Measurements from ENCODE around the gene CGB5. TPM values are rescaled to one million over a fixed set of nuclear protein-coding genes. Genes with fewer than 3 reads are reported as not detected.
"Not testable (repeated sequence)": the region's sequence is repeated elsewhere in the genome, so short reads cannot be mapped to it uniquely, and the experiment has no call there.

Gene CGB5
- total RNA-seq, 1 donor from 2014 or later: not detected

- no peak for DNase-seq (ENCODE audit: low read depth, low spot score)
These were observed 22.4 kb upstream of the CGB5 start for GRCh38 chr19:49020931-49021895.

- DNase-seq (ENCODE audit: low read depth, low spot score): no peak
These were observed 21.5 kb upstream of the CGB5 start for GRCh38 chr19:49022116-49022515.

- DNase-seq (ENCODE audit: low read depth, low spot score): not testable (repeated sequence)
These were observed 19.4 kb upstream of the CGB5 start, which contains the start of gene CGB3 for GRCh38 chr19:49024233-49024632. Gene CGB3 (minus strand): TSS chr19:49024333. CDS start chr19:49023971, 362 bp downstream.

DNA sequence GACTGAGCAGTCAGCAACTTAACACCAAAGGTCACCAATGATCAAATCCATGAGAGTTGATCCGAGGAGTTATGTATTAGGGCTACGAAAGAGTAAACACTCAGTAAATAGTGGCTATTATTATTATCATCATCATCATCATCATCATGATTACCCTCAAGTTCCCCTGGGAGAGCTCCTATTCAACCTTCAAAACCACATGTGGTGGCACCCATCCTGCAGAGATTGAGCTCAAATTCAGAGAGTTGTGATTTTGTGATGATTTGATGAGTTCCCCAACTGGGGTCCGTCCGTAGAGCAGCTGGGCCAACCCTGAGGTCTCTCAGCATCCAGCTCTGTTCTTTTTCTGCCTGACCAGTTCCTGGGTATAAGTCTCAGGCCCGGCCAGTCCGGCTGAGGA is 18.6 kb upstream of the CGB5 start:
- not testable (repeated sequence) for DNase-seq (ENCODE audit: low read depth, low spot score)

- DNase-seq (ENCODE audit: low read depth, low spot score): not testable (repeated sequence)
These were observed 18.0 kb upstream of the CGB5 start for GRCh38 chr19:49025599-49025998.

DNA sequence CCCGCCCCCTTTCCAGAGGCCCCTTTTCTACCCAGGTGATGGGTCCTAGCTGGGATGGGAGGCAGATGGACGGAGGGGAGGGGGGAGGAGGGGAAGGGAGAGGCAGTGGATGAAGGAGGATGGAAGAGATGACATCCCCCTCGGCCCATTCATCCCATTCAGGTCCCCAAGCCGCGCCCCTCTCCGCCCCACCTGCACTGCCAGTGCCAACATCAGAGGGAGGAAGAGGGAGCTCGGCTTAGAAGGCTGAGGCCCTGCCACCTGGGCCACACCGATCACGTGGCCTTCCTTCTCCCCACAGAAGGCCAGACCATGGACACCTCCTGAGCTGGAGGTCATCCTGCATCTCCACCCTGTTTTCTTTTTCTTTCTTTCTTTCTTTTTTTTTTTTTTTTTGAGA is 15.0 kb upstream of the CGB5 start:
- DNase-seq (ENCODE audit: low read depth, low spot score): not testable (repeated sequence)

- not testable (repeated sequence) for DNase-seq (ENCODE audit: low read depth, low spot score)
These were observed 13.9 kb upstream of the CGB5 start for GRCh38 chr19:49029749-49030148.

DNA sequence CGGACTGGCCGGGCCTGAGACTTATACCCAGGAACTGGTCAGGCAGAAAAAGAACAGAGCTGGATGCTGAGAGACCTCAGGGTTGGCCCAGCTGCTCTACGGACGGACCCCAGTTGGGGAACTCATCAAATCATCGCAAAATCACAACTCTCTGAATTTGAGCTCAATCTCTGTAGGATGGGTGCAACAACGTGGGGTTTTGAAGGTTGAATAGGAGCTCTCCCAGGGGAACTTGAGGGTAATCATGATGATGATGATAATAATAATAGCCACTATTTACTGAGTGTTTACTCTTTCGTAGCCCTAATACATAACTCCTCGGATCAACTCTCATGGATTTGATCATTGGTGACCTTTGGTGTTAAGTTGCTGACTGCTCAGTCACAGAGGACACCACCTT is 13.3 kb upstream of the CGB5 start:
- DNase-seq (ENCODE audit: low read depth, low spot score): not testable (repeated sequence)

DNA sequence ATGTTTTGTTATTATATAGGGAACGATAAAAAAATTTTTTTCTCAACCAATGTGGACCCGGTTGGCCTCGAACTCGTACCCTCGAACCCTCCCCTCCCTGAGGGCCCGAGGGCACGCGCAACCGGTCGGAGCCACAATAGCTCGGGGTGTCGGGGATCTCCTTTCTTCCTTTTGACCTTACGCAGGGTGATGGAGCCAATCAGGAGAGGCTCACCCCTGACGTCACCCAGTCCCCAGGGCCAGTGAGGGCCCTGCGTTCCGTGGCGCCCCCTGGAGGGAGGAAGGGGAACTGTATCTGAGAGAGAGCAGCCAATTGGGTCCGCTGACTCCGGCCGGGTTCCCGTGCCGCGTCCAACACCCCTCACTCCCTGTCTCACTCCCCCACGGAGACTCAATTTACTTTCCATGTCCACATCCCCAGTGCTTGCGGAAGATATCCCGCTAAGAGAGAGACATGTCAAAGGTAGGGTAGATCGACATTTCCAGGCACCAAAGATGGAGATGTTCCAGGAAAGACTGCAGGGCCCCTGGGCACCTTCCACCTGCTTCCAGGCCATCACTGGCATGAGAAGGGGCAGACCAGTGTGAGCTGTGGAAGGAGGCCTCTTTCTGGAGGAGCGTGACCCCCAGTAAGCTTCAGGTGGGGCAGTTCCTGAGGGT is 11.9 kb upstream of the CGB5 start, which contains the start of gene CGB2:
Gene CGB2, plus strand, starts transcription at position 249 of the 660 bp plus-strand sequence. Its CDS starts 206 bp downstream, at position 455.
- not testable (repeated sequence) for DNase-seq (ENCODE audit: low read depth, low spot score)

GRCh38 chr19:49036815-49037214 is 6.8 kb upstream of the CGB5 start, which contains the start of gene CGB1:
Gene CGB1 (minus strand): TSS chr19:49036895. CDS start chr19:49036711, 184 bp downstream.
- not testable (repeated sequence) for DNase-seq (ENCODE audit: low read depth, low spot score)

DNA sequence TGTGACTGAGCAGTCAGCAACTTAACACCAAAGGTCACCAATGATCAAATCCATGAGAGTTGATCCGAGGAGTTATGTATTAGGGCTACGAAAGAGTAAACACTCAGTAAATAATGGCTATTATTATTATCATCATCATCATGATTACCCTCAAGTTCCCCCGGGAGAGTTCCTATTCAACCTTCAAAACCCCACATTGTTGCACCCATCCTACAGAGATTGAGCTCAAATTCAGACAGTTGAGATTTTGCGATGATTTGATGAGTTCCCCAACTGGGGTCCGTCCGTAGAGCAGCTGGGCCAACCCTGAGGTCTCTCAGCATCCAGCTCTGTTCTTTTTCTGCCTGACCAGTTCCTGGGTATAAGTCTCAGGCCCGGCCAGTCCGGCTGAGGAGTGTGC is 5.5 kb upstream of the CGB5 start:
- not testable (repeated sequence) for DNase-seq (ENCODE audit: low read depth, low spot score)

GRCh38 chr19:49038557-49039276 is 4.9 kb upstream of the CGB5 start:
- DNase-seq (ENCODE audit: low read depth, low spot score): not testable (repeated sequence)

- not testable (repeated sequence) for DNase-seq (ENCODE audit: low read depth, low spot score)
These were observed 3.9 kb upstream of the CGB5 start for GRCh38 chr19:49039736-49040135.

GRCh38 chr19:49042177-49042576 is 1.5 kb upstream of the CGB5 start:
- DNase-seq (ENCODE audit: low read depth, low spot score): no peak

DNA sequence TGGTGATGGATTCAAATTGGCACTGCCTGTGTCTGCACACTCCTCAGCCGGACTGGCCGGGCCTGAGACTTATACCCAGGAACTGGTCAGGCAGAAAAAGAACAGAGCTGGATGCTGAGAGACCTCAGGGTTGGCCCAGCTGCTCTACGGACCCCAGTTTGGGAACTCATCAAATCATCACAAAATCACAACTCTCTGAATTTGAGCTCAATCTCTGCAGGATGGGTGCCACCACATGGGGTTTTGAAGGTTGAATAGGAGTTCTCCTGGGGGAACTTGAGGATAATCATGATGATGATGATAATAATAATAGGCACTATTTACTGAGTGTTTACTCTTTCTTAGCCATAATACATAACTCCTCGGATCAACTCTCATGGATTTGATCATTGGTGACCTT is 982 bp upstream of the CGB5 start:
- not testable (repeated sequence) for DNase-seq (ENCODE audit: low read depth, low spot score)

DNA sequence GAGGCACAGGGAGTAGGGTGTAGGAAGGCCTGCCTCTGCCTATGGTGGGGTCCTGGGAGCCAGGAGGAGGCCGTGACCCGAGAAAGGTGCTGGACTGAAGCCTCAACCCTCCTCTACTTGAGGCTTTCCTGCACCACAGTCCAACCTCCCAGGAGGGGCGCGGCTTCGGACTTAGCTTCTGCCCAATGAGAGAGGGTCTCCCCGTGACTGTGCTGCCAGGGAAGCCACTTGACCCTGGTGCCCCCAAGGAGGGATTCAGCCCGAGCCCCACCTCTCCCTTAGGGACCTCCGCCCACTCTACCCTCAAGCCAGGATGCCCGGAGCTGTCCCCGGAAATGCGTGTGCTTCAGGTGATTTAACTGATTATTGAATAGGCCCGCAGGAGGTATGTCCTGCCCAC is 5.4 kb downstream of the CGB5 start, which contains the start of gene CGB8:
Gene CGB8, minus strand, starts transcription at position 101 of the 400 bp plus-strand sequence. CDS start 372 bp downstream, outside the sequence.
- DNase-seq (ENCODE audit: low read depth, low spot score): not testable (repeated sequence)

- not testable (repeated sequence) for DNase-seq (ENCODE audit: low read depth, low spot score)
These were observed 6.2 kb downstream of the CGB5 start for GRCh38 chr19:49049834-49050233.

DNA sequence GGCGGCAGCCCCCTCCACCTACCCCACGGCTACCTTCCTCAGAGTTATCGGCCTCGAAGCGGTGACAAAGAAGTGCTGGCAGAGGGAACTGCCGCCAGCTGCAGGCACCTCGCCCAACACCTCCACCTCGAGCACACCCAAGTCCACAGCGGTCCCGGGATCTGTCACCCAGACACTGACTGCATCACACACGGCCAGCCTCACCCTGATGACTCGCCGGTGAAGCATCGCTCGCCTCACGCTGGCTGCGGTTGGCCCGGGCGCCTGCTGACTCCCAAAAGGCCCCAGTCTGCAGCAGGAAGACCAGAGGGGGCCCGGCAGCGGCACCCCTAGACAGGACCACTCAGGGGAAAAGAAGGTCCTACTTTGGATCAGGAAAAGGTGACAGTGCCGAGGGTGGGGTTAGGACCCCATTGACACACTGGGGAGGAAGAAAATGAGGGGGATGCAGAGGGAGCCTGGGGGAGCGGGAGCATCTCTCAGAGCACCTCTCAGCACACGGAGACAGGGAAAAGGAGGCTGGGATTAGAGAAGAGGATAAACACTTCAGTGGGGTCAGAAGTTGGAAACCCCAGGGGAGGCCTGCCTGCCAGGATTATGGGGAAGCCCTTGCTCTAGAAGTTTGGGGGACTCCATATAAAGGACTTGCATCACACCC is 6.9 kb downstream of the CGB5 start:
- DNase-seq (ENCODE audit: low read depth, low spot score): not testable (repeated sequence)

DNA sequence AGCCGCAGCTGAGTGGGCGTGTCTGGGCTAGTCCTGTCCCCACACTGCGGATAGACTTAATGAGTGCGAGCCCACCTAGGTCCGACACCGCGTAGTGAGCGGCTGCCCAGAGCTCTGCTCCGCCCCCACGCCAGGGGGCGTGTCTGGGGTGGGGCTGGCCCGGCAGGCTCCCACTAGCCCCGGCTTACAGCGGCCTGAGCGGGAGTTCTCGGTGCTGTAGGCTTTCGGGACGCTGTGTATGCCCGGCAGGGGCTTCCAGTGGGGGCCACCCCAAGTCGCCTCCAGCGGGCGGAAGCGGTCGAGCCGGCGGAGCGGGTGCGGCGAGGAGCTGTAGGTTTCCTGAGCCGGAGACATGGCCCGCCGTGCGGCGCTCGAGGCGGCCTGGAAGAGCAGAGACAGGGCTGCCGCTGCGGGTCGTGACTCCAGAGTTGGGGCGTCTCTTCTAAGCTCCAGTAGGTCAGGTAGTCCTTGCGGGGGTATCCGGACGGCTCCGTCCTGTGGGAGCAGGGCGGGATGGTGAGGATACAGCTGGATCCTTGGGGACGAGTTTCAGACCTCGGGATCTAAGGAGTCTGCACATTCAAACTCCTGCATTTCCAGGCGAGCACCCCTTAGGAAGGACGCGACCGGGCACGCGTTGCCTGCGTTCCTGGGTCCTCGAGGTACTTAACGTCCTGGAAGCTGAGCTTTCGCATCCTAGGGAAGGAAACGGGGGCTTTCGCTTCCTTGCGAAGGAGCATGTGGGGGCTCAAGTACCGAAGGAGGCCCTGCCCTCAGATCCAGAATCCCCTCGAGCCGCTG is 12.7 kb downstream of the CGB5 start:
- no peak for DNase-seq (ENCODE audit: low read depth, low spot score)

All from pulmonary artery endothelial cell (primary cell).